LNCAP (cell line): ENCODE measurements around the gene TLE4.

ENCODE experiments used
- CTCF ChIP-seq: fragments of 450-650 bp; IDR thresholded peaks from 2 replicates; pipeline ENCODE4 v1.5.1; 2017; ENCODE audit warnings: mild to moderate bottlenecking

Gene TLE4

GRCh38 chr9:79701651-79702050 is 129.9 kb downstream of the TLE4 start:
- no peak for TF ChIP-seq CTCF

- no peak for TF ChIP-seq CTCF
These were observed 133.9 kb downstream of the TLE4 start for GRCh38 chr9:79705704-79706103.

- no peak for TF ChIP-seq CTCF
These were observed 134.7 kb downstream of the TLE4 start for GRCh38 chr9:79706512-79706911.

GRCh38 chr9:79707589-79707988 is 135.8 kb downstream of the TLE4 start:
- no peak for TF ChIP-seq CTCF

- TF ChIP-seq CTCF, result no peak
These were observed 136.8 kb downstream of the TLE4 start for GRCh38 chr9:79708541-79708940.

- TF ChIP-seq CTCF, result no peak
These were observed 138.2 kb downstream of the TLE4 start for GRCh38 chr9:79709743-79710674.

GRCh38 chr9:79711874-79712273 is 140.1 kb downstream of the TLE4 start:
- TF ChIP-seq CTCF, result no peak

GRCh38 chr9:79719021-79719420 is 147.3 kb downstream of the TLE4 start:
- TF ChIP-seq CTCF, result no peak
